A673 (cell line): ENCODE results near the gene GLB1L2. TPM values are rescaled to one million over a fixed set of nuclear protein-coding genes. Genes with fewer than 3 reads are reported as not detected.

ENCODE experiments used
- BruUV-seq: library from RNA; stranded (reverse); fragments of 400-500 nt; replicated peaks from 2 replicates; lab custom pipeline; 2021; lab: Mats Ljungman, UMichigan
- CTCF ChIA-PET: fragments of 300-600 bp; sonication (Branson Sonifier 250); formaldehyde crosslinking; loops from one replicate; lab custom pipeline; 2022; ENCODE audit warnings: antibody characterized with exemption; lab: Charles Lee
- POLR2A ChIA-PET: fragments of 300-600 bp; sonication (Branson Sonifier 250); formaldehyde crosslinking; loops from one replicate; lab custom pipeline; 2022; ENCODE audit warnings: antibody characterized with exemption; ENCODE audit not compliant: low non-redundant PET; lab: Charles Lee
- DNase-seq: peaks from one replicate; pipeline ENCODE4 v3.0.0-alpha.2; 2015; ENCODE audit warnings: low spot score
- H3K27ac ChIP-seq: fragments of 200-600 bp; sonication (generic); 2 replicates; pipeline ENCODE4 v1.5.1; 2016; ENCODE audit warnings: mixed run types, low read depth, mild to moderate bottlenecking, mixed read lengths, antibody characterized with exemption, low read length; ENCODE audit not compliant: poor library complexity, severe bottlenecking
- H3K27me3 ChIP-seq: fragments of 200-600 bp; sonication (generic); replicated peaks from 2 replicates; pipeline ENCODE4 v1.6.1; 2017; ENCODE audit warnings: mixed run types, low read depth, mild to moderate bottlenecking, mixed read lengths, antibody characterized with exemption, low read length; ENCODE audit not compliant: insufficient read depth, poor library complexity
- H3K36me3 ChIP-seq: fragments of 200-600 bp; sonication (generic); 2 replicates; pipeline ENCODE4 v1.6.1; 2016; ENCODE audit warnings: mixed run types, mild to moderate bottlenecking, mixed read lengths, antibody characterized with exemption, low read length; ENCODE audit not compliant: insufficient read depth, poor library complexity, severe bottlenecking
- H3K4me1 ChIP-seq: fragments of 200-600 bp; sonication (generic); 2 replicates; pipeline ENCODE4 v1.6.1; 2017; ENCODE audit warnings: mixed run types, mild to moderate bottlenecking, mixed read lengths, antibody characterized with exemption, low read length; ENCODE audit not compliant: insufficient read depth, poor library complexity, severe bottlenecking
- H3K4me3 ChIP-seq: fragments of 200-600 bp; sonication (generic); 2 replicates; pipeline ENCODE4 v1.5.1; 2016; ENCODE audit warnings: low read depth, mixed run types, mild to moderate bottlenecking, mixed read lengths, low read length; ENCODE audit not compliant: poor library complexity, severe bottlenecking
- H3K9me3 ChIP-seq: fragments of 200-600 bp; sonication (generic); 2 replicates; pipeline ENCODE4 v1.6.1; 2016; ENCODE audit warnings: mixed run types, low read depth, mild to moderate bottlenecking, mixed read lengths, antibody characterized with exemption, low read length; ENCODE audit not compliant: poor library complexity, severe bottlenecking
- EZH2 ChIP-seq: fragments of 200-600 bp; sonication (generic); IDR thresholded peaks from 2 replicates; pipeline ENCODE4 v1.6.1; 2017; ENCODE audit warnings: borderline replicate concordance, low read depth, mild to moderate bottlenecking, mixed read lengths, antibody characterized with exemption, low read length; ENCODE audit not compliant: poor library complexity, severe bottlenecking
- intact Hi-C: fragments of 100-400 bp; cut with micrococcal nuclease; formaldehyde crosslinking; loops from one replicate; pipeline ENCODE4 v1.10.0; 2022; ENCODE audit not compliant: unreplicated experiment
- total RNA-seq: library from RNA; stranded (reverse); gene quantifications from 2 replicates; pipeline ENCODE4 v1.2.3, GENCODE V29; 2021
- TF ChIP-seq, protein P1 (sequence below): fragments of 300-800, 200-600 bp; sonication (generic); conservative IDR thresholded peaks from 2 replicates; pipeline ENCODE4 v1.5.1; 2017; ENCODE audit warnings: low read depth, mild to moderate bottlenecking, antibody characterized with exemption, low read length, moderate library complexity, mixed read lengths

The GLB1L2 gene
- total RNA-seq, 1 experiment from 2014 or later, result 22.6 TPM

- no peaks in the 10 kb centered on the region for H3K36me3 ChIP-seq
- no peak overlapping the region for H3K27ac ChIP-seq
- intact Hi-C loops, result no loop called here
- TF ChIP-seq EZH2, result no peak
- TF ChIP-seq, protein P1, sequence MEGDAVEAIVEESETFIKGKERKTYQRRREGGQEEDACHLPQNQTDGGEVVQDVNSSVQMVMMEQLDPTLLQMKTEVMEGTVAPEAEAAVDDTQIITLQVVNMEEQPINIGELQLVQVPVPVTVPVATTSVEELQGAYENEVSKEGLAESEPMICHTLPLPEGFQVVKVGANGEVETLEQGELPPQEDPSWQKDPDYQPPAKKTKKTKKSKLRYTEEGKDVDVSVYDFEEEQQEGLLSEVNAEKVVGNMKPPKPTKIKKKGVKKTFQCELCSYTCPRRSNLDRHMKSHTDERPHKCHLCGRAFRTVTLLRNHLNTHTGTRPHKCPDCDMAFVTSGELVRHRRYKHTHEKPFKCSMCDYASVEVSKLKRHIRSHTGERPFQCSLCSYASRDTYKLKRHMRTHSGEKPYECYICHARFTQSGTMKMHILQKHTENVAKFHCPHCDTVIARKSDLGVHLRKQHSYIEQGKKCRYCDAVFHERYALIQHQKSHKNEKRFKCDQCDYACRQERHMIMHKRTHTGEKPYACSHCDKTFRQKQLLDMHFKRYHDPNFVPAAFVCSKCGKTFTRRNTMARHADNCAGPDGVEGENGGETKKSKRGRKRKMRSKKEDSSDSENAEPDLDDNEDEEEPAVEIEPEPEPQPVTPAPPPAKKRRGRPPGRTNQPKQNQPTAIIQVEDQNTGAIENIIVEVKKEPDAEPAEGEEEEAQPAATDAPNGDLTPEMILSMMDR, result no peak
- no peaks in the 10 kb centered on the region for H3K9me3 ChIP-seq
- peaks cover 18% of the 10 kb centered on the region for H3K27me3 ChIP-seq
- ChIA-PET POLR2A (no interaction called here), CTCF (no interaction called here)
- H3K4me3 ChIP-seq, result no peak overlapping the region
- no peak for DNase-seq
- BruUV-seq, result no TSS peak
- no peaks in the 10 kb centered on the region for H3K4me1 ChIP-seq
Observed at GRCh38 chr11:134312223-134312622, 19.6 kb upstream of the GLB1L2 start.

DNA sequence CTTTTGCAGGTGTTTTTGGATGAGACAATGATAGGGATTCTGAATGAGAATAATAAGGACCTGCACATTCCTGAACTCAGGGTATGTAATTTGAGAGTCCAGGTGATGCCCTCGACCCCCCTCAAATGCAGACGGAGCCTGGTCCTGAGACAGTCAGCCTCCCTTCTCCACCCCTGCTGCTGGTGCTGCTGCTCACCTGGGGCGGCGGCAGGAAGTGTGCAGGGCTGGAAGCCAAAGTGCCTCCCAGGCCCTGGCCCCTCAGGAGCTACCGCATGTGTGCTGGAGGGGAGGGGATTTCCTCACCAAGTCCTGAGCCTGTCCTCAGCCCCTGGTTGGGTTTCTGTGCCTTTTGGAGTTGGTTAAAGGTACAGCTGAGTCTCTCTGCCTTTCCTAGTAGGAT, 19.0 kb upstream of the GLB1L2 start:
- CTCF ChIA-PET, result no interaction called here
- no TSS peak for BruUV-seq
- POLR2A ChIA-PET, result no interaction called here
- TF ChIP-seq, protein P1, result no peak
- no peak for TF ChIP-seq EZH2
- Histone ChIP-seq H3K27ac (no peak overlapping the region), H3K27me3 (peaks cover 20% of the 10 kb centered on the region), H3K4me3 (no peak overlapping the region), H3K9me3 (no peaks in the 10 kb centered on the region), H3K4me1 (no peaks in the 10 kb centered on the region), H3K36me3 (no peaks in the 10 kb centered on the region)
- no peak for DNase-seq
- intact Hi-C loops, result no loop called here

GRCh38 chr11:134313379-134313778, 18.4 kb upstream of the GLB1L2 start:
- Histone ChIP-seq H3K4me3 (no peak overlapping the region), H3K9me3 (no peaks in the 10 kb centered on the region), H3K27ac (no peak overlapping the region), H3K36me3 (no peaks in the 10 kb centered on the region), H3K27me3 (peaks cover 20% of the 10 kb centered on the region), H3K4me1 (no peaks in the 10 kb centered on the region)
- intact Hi-C loops, result no loop called here
- no peak for DNase-seq
- TF ChIP-seq, protein P1, result no peak
- TF ChIP-seq EZH2, result no peak
- ChIA-PET POLR2A (no interaction called here), CTCF (no interaction called here)
- BruUV-seq, result no TSS peak
